HS-5 (cell line): ENCODE results near the gene ARFGEF3.
A peak's percentile ranks its signal among the peaks of the same experiment; 100 is the strongest.

Experiments
- DNase-seq: peaks from one replicate; pipeline ENCODE4 v3.0.0-alpha.2; 2012; ENCODE audit warnings: low read depth

Gene ARFGEF3

DNA sequence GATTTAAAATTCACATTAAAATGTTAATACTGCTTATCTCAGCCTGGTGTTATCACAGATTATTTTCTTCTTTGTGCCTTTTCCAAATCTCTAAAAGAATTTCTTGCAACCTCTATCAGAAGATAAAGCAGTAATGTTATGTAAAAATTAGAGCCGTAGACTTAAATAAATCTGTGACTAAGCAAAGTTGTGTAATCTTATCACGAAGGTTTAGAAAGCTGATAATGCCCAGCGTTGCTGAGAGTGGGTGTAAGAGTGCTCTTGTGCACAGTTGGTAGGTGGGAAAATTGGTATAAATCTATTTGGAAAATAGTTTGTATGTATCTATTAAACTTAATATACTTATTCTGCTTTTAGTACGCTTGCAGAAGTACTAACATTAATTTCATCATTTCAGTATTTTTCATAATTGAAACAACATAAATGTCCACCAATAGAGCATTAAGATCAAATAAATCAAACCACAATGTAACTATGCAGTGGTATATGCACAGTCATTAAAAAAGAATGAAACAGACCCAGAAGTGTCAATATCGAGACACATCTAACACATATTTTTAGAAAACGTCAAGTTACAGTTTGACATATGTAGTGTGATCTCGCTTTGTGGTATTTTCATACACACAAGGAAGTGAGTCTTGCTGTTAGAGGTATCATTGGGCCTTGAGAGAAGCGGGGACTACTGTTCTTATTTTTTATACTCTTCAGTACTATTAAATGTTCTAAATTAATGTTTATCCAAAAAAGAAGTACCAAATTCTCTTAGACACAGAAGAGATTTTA, 111.0 kb downstream of the ARFGEF3 start:
- no peak for DNase-seq

DNA sequence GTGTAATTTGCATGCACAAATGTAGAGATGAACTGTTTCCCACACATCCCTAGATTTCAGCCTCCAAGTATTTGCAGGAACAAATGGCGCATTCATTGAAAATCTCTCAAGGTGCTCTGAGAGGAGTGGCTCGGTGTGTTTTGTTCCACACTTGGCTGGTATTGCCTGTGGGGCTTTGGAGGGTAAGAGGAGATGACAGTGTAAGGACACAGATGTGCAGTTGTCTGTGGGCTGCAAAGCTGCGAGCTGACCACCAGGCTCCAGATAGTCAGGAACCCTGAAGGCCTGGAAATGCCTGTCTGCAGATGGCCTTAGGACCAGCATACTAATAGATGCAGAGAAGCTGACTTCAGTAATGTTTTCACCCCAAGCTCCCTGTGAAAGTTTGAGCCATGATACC, 114.2 kb downstream of the ARFGEF3 start:
- no peak for DNase-seq

DNA sequence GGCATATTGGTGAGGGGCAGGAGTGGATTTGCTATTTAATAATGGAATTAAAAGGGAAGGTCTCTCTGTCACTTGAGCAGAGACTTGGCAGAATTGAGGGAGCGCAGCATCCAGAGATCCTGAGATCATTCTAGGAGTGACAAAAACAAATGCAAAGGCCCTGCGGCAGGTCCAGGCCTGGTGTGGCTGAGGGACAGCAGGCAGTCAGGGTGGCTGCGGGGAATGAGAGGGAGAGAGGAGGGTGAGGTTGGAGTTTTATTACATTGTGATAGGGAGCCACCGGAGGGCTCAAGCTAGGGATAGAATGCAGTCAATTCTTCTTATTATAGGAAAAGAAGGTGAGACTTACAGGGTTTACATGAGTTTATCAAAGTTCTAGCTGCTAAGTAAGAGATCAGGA, 116.1 kb downstream of the ARFGEF3 start:
- no peak for DNase-seq

DNA sequence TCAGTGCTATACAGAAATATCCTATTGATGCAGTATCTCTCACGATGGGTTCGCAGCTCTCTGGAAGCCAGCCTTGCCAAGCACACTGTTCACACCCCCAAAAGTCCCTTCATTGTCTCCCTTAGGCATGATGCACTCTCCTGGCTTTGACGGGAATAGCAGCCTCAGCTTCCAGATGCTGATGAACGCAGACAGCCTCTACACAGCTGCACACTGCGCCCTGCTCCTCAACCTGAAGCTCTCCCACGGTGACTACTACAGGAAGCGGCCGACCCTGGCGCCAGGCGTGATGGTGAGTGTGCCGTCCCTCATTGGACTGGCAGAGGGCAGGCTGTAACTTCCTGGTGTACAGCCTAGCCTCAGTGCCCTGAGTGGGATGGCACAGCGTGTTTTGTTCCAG, 116.6 kb downstream of the ARFGEF3 start:
- no peak for DNase-seq

DNA sequence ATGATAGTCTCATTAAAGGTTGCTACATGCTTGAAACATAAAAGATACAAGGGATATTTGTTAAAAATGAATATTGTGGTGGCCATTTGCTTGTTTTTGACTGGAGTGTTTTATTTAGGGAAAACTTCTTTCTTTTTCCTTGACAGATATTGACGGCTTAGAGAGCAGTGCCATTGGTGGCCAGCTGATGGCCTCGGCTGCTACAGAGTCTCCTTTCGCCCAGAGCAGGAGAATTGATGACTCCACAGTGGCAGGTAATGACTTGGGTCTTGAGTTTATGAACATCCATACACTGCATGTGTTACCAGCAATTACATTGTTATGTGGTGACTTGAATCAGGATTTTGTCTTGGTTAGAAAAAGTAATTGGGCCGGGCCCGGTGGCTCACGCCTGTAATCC, 124.1 kb downstream of the ARFGEF3 start:
- DNase-seq: no peak

DNA sequence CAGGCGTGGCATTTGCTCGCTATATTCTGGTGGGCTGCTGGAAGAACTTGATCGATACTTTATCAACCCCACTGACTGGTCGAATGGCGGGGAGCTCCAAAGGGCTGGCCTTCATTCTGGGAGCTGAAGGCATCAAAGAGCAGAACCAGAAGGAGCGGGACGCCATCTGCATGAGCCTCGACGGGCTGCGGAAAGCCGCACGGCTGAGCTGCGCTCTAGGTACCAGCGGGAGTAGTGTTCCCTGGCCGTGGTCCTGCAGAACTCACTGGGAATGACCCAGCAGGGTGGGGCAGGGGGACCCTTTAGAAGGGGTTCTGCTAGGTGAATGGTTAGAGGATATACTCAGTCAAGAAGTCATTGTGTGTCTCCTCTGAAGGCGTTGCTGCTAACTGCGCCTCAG, 125.0 kb downstream of the ARFGEF3 start:
- no peak for DNase-seq

DNA sequence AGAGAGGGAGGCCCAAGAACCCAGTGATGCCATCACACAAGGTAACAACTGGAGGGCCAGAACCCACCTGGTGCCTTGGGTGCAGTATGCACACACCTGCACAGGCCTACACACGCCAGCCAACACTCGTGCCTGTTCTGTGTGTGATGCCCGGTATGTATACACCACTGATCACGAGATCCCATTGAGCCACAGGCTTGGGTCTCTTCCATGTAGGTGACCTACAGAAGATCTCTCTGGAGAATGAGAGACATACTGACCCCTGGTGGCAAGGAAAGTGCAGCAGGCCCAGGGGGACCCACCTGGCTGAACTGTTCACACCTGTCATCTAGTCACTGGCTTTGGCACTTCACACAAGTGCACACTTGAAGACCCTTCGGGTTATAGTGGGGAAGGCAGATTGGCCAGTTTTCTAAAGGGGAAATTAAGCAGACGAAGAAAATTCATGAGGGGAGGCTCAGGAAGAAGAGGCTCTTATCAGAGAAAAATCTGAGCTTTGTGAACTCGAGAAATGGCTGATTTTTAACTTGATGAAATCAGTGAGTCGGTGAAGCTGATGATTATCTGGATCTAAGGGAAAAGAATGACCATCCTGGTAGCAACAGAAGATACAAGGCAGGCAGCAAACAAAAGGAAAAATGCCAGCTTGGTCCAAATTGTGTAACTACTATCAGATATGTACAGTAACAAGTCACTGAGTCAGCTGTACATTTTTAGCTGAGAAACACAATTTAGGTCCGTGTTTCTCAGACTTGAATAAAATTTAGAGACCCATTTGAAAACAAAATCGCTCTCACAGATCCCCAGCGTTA, 125.6 kb downstream of the ARFGEF3 start:
- DNase-seq: no peak

DNA sequence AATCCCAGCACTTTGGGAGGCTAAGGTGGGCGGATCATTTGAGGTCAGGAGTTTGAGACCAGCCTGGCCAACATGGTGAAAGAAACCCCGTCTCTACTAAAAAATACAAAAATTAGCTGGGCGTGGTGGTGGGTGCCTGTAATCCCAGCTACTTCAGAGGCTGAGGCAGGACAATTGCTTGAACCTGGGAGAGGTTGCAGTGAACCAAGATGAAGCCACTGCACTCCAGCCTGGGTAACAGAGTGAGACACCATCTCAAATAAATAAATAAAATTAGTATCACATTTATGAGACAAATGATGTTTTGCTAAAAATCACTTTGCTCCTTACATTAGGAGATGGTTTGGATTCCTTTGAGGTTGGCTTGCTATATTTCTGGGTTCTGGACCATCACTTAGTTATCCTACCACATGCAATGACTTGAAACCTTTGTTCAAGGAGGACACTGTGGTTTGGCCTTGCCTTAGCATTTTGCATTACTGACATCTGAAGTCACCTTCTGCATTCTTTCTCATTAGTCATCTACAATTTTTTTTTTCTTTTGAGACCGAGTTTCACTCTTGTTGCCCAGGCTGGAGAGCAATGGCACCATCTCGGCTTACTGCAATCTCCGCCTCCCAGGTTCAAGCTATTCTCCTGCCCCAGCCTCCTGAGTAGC, 126.8 kb downstream of the ARFGEF3 start:
- DNase-seq: peak; percentile 90

DNA sequence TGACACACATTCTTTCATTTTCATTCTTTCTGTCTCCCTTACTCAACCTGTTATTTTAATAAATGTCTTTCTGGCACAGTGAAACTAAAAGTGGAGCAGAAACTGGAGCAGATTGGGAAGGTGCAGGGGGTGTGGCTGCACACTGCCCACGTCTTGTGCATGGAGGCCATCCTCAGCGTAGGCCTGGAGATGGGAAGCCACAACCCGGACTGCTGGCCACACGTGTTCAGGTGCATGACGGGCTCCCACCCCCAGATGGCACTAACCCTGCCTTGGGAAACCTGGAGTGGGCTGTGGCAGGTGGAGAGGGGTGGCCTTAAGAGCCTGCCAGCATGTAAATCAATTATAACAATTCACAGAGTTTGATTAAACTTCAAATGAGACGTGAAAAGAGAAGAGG, 128.0 kb downstream of the ARFGEF3 start:
- DNase-seq: no peak

DNA sequence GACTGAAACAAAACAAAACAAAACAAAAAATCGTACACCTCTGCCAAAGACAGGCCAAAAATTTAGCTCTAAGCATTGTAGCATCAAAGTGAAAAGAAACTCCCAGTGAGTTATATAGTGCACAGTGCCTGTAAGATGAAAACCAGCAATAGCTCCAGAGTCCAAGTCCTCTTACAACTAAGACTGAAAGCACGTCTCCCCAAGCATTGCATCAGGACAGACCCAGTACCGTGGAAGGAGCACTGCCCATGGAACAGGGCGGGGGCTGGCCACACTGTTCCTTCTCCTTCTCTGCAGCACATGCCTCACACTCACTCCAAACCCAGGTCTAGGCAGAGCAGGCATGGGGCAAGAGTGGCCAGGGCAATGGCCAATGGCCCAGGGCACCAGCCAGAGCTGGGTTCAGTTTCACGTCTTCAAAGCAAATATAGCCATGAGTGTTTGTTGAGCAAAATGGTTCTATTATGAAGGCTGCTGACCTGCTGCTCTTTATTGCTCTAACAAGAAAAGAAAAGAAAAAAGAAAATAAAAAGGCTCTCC, 128.8 kb downstream of the ARFGEF3 start:
- DNase-seq: no peak

DNA sequence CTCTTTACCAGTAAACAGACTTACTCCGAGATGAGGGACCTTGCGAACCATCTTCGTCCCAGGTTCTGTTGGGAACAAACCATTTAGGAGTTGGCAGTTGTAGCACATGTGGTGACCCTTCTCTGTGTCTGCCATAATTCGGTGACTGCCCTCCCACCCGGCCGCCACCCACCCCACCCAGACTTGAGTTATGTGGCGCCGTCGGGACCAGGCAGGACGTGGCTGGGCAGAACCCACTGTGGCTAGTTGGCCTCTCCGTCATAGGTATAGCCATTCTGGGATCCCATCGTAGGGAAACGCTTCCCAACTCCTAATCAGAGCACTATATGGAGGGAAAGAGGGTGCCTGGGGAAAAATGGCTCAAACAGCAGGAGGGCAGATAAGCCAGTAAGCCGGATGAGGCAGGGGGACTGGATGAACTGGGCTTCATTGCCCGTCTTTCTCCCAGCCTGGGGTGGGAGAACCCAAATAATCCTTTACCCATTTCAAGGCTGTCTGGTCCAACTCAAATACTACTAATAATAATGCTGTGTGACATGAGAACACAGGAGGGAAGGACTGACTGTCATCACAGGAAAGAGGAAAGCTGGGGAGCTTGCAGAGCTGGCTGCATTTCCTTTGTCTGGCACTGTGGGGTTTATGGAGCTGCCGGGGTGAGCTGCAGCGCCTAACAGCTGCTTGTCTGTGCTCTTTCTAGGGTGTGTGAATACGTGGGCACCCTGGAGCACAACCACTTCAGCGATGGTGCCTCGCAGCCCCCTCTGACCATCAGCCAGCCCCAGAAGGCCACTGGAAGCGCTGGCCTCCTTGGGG, 129.5 kb downstream of the ARFGEF3 start:
- no peak for DNase-seq

DNA sequence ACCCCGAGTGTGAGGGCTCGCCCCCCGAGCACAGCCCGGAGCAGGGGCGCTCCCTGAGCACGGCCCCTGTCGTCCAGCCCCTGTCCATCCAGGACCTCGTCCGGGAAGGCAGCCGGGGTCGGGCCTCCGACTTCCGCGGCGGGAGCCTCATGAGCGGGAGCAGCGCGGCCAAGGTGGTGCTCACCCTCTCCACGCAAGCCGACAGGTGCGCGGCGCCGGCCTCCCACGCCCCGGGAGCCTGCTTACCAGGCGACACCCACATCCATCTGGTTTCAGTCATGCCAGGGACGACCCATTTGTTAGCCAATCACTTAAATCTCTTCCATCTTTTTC, 130.1 kb downstream of the ARFGEF3 start:
- no peak for DNase-seq

DNA sequence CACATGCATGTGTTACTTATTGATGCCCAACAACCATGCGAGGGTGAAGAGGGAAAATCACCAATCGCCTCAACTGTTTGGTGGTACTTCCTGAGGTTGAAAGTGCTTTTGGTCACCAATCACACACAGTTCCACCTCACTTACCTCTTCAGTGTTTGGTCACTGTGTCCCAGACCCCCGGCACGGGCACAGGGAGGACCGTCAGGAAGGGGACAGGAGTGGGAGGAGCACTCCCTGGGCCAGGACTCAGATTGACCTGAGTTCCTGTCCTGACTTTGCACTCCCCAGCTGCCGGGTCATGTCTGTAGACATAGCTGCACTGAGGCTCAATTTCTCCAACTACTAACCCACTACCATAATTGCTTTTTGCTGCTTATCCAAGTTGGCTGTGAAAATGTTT, 130.7 kb downstream of the ARFGEF3 start:
- no peak for DNase-seq

DNA sequence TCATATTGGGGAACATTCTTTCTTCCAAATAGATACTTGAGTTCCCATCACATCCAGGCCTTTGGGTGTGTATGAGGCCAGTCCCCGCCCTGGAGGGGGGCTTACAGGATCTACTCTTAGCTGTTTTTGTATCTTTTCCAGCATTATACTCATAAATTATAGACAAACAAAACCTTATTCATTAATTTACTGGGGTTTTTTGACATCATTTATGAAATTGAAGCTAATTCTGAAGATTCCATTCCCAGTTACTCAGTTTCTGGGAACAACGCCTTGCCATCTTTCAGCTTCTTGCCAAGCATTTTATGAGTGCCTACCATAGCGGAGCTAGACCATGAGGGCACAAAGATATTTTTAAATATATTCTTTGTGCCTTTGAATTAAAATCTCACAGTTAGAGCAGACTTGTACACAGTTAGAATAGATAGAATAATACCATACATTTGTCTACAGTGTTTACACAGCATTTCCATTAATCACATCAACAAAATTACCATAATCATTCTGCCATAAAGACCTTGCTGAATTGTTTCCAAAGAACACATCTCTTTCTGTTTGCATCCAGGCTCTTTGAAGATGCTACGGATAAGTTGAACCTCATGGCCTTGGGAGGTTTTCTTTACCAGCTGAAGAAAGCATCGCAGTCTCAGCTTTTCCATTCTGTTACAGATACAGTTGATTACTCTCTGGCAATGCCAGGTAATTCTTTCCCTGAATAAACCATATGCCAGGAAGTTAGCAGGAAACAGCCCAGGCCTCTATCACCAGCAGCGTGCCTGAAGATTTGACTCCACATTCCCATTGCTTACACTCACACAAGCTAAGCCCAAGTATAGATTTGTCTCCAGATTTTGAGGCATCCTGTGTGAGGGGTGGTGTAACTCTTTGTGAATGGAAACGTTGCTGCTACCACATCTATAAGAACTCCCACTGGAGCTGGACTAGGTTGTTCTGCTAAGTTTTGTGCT, 132.0 kb downstream of the ARFGEF3 start:
- DNase-seq: no peak

DNA sequence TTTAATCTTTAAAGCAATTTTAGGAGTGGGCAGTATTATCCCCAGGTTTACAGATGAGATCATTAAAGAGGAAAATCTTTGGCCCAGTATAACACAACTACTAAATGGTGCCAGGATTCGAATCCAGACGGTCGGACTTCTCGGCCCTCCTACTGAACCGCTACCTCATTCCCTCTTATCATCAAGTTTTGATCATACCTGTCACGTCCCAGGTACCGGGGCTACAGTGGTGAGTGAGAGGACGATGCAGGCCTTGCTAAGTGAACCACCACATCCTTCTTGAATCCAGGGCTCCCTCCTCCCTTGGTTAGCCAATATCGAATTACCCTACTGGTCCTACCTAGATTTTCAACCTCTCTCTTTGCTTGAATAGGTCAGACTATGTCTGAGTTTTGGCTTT, 134.6 kb downstream of the ARFGEF3 start:
- no peak for DNase-seq

DNA sequence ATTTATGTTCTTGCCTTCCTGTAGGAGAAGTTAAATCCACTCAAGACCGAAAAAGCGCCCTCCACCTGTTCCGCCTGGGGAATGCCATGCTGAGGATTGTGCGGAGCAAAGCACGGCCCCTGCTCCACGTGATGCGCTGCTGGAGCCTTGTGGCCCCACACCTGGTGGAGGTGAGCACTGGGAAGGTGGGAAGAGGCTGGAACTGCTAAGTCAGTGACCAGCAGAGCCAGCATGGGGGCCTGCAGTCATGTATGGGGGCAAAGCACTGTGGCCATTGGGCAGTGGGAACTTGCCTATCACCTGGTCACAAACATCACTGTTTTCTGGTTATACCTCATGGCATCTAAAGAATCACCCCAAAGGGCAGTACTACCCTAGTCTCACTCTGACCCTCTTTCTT, 135.0 kb downstream of the ARFGEF3 start:
- DNase-seq: no peak

DNA sequence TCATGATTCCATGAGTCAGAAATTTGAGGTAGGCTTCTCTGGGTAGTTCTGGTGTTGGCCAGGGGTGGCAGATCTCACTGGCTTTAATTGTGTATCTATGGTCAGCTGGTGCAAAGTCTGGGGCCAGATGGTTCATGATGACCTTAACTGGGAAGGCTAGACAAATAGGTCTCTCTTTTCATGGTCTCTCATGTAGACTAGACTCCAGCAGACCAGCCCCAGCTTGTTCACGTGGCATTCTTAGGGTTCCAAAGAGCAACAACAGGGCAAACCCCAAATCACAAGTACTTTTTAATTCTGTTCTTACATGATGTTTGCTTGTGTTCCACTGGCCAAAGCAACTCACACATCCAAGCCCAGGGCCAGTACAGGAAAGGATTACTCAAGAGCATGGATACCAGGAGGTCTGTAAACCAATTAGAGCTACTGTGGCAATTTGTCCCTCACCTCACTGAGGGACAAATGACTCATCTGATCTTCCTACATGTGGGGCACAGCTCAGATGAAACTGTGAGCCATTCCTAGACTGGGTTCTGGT, 136.1 kb downstream of the ARFGEF3 start:
- no peak for DNase-seq

DNA sequence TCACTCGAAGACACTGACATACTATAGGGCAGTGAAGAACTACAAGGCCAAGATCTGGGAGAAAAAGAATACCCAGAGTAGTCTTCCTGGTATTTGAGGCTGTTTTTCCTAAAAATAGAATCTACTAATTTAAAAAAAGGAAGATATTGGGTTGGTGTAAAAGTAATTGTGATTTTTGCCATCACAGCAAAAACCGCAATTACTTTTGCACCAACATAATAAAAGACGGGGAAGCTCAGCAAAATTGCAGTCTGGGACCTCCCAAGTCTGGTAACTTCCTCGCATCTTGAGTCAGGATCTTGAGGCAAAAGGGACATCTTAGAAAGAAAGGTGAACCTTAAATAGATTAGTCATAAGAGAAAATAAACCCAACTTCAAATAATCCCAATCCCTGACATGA, 138.7 kb downstream of the ARFGEF3 start:
- no peak for DNase-seq

DNA sequence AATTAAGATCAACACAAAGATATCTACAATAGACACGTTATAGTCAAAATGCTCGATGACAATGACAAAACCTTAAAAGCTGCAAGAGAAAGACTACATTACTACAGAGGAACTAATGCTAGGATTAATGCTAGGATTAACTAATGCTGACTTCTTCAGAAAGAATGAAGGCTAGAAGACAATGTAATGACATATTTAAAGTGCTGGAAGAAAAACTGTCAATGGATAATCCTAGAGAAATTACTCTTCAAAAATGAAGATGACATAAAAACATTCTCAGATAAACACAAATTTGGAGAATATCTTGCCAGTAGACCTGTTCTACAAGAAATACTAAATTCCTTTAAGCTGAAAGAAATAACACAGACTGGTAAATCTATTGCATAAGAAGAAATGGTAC, 140.8 kb downstream of the ARFGEF3 start:
- DNase-seq: no peak

DNA sequence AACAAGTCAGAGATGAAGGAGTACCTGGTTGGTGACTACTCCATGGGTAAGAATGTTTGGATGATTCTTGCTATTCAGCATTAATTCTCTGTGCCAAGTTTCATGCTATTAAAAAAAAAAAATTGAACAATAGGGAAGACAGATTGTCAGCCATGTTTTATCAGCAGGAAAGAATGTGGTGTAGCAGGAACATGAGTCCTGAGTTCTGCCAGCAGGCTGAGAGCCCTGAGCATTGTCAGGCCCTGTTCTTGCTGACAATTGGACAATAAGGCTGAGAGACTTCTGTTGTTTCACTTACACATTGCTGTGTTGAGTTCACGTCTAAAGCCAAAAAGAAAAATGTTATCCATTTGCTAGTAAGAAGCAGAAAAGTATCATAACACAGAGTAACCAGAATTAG, 145.6 kb downstream of the ARFGEF3 start:
- no peak for DNase-seq
